ENCODE data around the gene NR3C1. TPM values are rescaled to one million over a fixed set of nuclear protein-coding genes. Genes with fewer than 3 reads are reported as not detected.
A peak's percentile ranks its signal among the peaks of the same experiment; 100 is the strongest.

The NR3C1 gene
- total RNA-seq, 1 donor from 2014 or later, result 101 TPM

- H3K9me3 ChIP-seq, result no peaks in the 10 kb centered on the region
- TF ChIP-seq CTCF (IDR thresholded peaks at IDR 0.05), result no peak
- intact Hi-C loops (cut with DNase I), result no loop called here
- H3K27me3 ChIP-seq, result no peaks in the 10 kb centered on the region
- no peaks in the 10 kb centered on the region for H3K4me1 ChIP-seq
- DNase-seq, result no peak
- no peak overlapping the region for H3K27ac ChIP-seq
- H3K36me3 ChIP-seq, result no peaks in the 10 kb centered on the region
- H3K4me3 ChIP-seq, result no peak overlapping the region
- no peak for ATAC-seq
These were observed 22.3 kb upstream of the NR3C1 start for GRCh38 chr5:143425835-143426234.

- DNase-seq, result no peak
- Histone ChIP-seq H3K4me3 (no peak overlapping the region), H3K4me1 (peaks cover 13% of the 10 kb centered on the region), H3K27me3 (no peaks in the 10 kb centered on the region), H3K9me3 (no peaks in the 10 kb centered on the region), H3K27ac (no peak overlapping the region), H3K36me3 (no peaks in the 10 kb centered on the region)
- intact Hi-C loops (cut with DNase I), result no loop called here
- no peak for TF ChIP-seq CTCF (IDR thresholded peaks at IDR 0.05)
- peak; percentile 42 for ATAC-seq
These were observed 14.8 kb upstream of the NR3C1 start for GRCh38 chr5:143418140-143418866.

GRCh38 chr5:143417503-143418139, 14.1 kb upstream of the NR3C1 start:
- intact Hi-C loops (cut with DNase I), result no loop called here
- Histone ChIP-seq H3K36me3 (no peaks in the 10 kb centered on the region), H3K4me3 (no peak overlapping the region), H3K9me3 (no peaks in the 10 kb centered on the region), H3K27me3 (no peaks in the 10 kb centered on the region), H3K4me1 (peaks cover 13% of the 10 kb centered on the region), H3K27ac (no peak overlapping the region)
- TF ChIP-seq CTCF (IDR thresholded peaks at IDR 0.05), result no peak
- DNase-seq (no peak), ATAC-seq (no peak)

- Histone ChIP-seq H3K9me3 (no peaks in the 10 kb centered on the region), H3K4me3 (no peak overlapping the region), H3K27me3 (no peaks in the 10 kb centered on the region), H3K36me3 (no peaks in the 10 kb centered on the region), H3K27ac (no peak overlapping the region), H3K4me1 (peaks cover 13% of the 10 kb centered on the region)
- no peak for ATAC-seq
- TF ChIP-seq CTCF (IDR thresholded peaks at IDR 0.05), result no peak
- intact Hi-C loops (cut with DNase I), result no loop called here
- DNase-seq, result no peak
These were observed 12.9 kb upstream of the NR3C1 start for GRCh38 chr5:143416411-143416810.

- intact Hi-C loops (cut with DNase I), result no loop called here
- no peak overlapping the region for H3K27ac ChIP-seq
These were observed 10.6 kb upstream of the NR3C1 start for GRCh38 chr5:143413958-143414669.

More at GRCh38 chr5:143413958-143414669, 10.6 kb upstream of the NR3C1 start:
- Histone ChIP-seq H3K4me1 (peaks cover 13% of the 10 kb centered on the region), H3K9me3 (no peaks in the 10 kb centered on the region), H3K27me3 (no peaks in the 10 kb centered on the region), H3K36me3 (no peaks in the 10 kb centered on the region), H3K4me3 (no peak overlapping the region)
- TF ChIP-seq CTCF (IDR thresholded peaks at IDR 0.05), result no peak
- ATAC-seq, result no peak
- DNase-seq, result no peak
